Neural progenitor cell (in vitro differentiated cells): ENCODE results near the gene MYPN. TPM values are rescaled to one million over a fixed set of nuclear protein-coding genes. Genes with fewer than 3 reads are reported as not detected.
A peak's percentile ranks its signal among the peaks of the same experiment; 100 is the strongest.
"Not testable (repeated sequence)": the region's sequence is repeated elsewhere in the genome, so short reads cannot be mapped to it uniquely, and the experiment has no call there.

Experiments used
- DNase-seq: peaks from one replicate; pipeline ENCODE4 v3.0.0-alpha.2; 2016; ENCODE audit warnings: low spot score
- H2AFZ ChIP-seq: fragments of 200-600 bp; sonication (generic); replicated peaks from 2 replicates; pipeline ENCODE4 v1.6.1; 2016; ENCODE audit warnings: antibody characterized with exemption
- H3F3A ChIP-seq: fragments of 200-600 bp; sonication (generic); 2 replicates; pipeline ENCODE4 v1.6.1; 2016; ENCODE audit warnings: antibody characterized with exemption, low read depth
- H3K27ac ChIP-seq: fragments of 200-600 bp; sonication (generic); 2 replicates; pipeline ENCODE4 v1.5.1; 2016; ENCODE audit warnings: mild to moderate bottlenecking
- H3K27me3 ChIP-seq: fragments of 200-600 bp; sonication (generic); 2 replicates; pipeline ENCODE4 v1.6.1; 2016; ENCODE audit warnings: mild to moderate bottlenecking, moderate library complexity
- H3K36me3 ChIP-seq: fragments of 200-600 bp; sonication (generic); 2 replicates; pipeline ENCODE4 v1.5.1; 2016
- H3K4me1 ChIP-seq: fragments of 200-600 bp; sonication (generic); 2 replicates; pipeline ENCODE4 v1.6.1; 2016; ENCODE audit warnings: mixed run types
- H3K4me2 ChIP-seq: fragments of 200-600 bp; sonication (generic); 2 replicates; pipeline ENCODE4 v1.6.1; 2016
- H3K4me3 ChIP-seq: fragments of 200-600 bp; sonication (generic); 2 replicates; pipeline ENCODE4 v1.5.1; 2016
- H3K79me2 ChIP-seq: fragments of 200-600 bp; sonication (generic); 2 replicates; pipeline ENCODE4 v1.6.1; 2016; ENCODE audit warnings: low read depth
- H3K9ac ChIP-seq: fragments of 200-600 bp; sonication (generic); 2 replicates; pipeline ENCODE4 v1.6.1; 2016
- H3K9me3 ChIP-seq: fragments of 200-600 bp; sonication (generic); 2 replicates; pipeline ENCODE4 v1.5.1; 2016; ENCODE audit warnings: low read depth
- H4K20me1 ChIP-seq: fragments of 200-600 bp; sonication (generic); 2 replicates; pipeline ENCODE4 v1.6.1; 2016; ENCODE audit warnings: low read depth
- H3K27ac Mint-ChIP-seq: 3 replicates; pipeline ENCODE4 v1.8.0; 2021; ENCODE audit warnings: mixed read lengths
- H3K27me3 Mint-ChIP-seq: 2 replicates; pipeline ENCODE4 v1.8.0; 2022; ENCODE audit warnings: low read depth, mild to moderate bottlenecking, inconsistent platforms, moderate library complexity, mixed read lengths; ENCODE audit not compliant: insufficient read depth
- H3K36me3 Mint-ChIP-seq: 3 replicates; pipeline ENCODE4 v1.8.0; 2021; ENCODE audit warnings: mixed read lengths
- H3K4me1 Mint-ChIP-seq: 3 replicates; pipeline ENCODE4 v1.8.0; 2021; ENCODE audit warnings: mixed read lengths
- H3K4me3 Mint-ChIP-seq: 3 replicates; pipeline ENCODE4 v1.8.0; 2021; ENCODE audit warnings: mild to moderate bottlenecking, moderate library complexity, mixed read lengths
- H3K9me3 Mint-ChIP-seq: 3 replicates; pipeline ENCODE4 v1.8.0; 2020; ENCODE audit warnings: mixed read lengths
- EZH2 ChIP-seq: fragments of 200-600 bp; sonication (generic); IDR thresholded peaks from 2 replicates; pipeline ENCODE4 v1.6.1; 2017; ENCODE audit warnings: antibody characterized with exemption, mild to moderate bottlenecking, moderate library complexity
- EZH2phosphoT487 ChIP-seq: fragments of 200-600 bp; sonication (generic); IDR thresholded peaks from 2 replicates; pipeline ENCODE4 v1.6.1; 2017; ENCODE audit warnings: antibody characterized with exemption
- total RNA-seq: library from RNA; depleted of rRNA; stranded (reverse); fragments of >200 nt; gene quantifications from 2 replicates; pipeline ENCODE4 v1.2.3, GENCODE V29; 2015; ENCODE audit warnings: low replicate concordance
- TF ChIP-seq, protein P1 (sequence below): fragments of 200-600 bp; sonication (generic); IDR thresholded peaks from 2 replicates; pipeline ENCODE4 v1.5.1; 2017; ENCODE audit warnings: antibody characterized with exemption, mild to moderate bottlenecking

MYPN gene
- total RNA-seq, 1 donor from 2014 or later, result not detected

- no peaks in the 10 kb centered on the region for H3K36me3 ChIP-seq
- DNase-seq, result no peak
- H3K4me2 ChIP-seq, result no peak overlapping the region
- peaks cover 7% of the 10 kb centered on the region for H3K4me1 ChIP-seq
- peaks cover 4% of the 10 kb centered on the region for H3K4me1 Mint-ChIP-seq
- no peak overlapping the region for H2AFZ ChIP-seq
- peaks cover 3% of the 10 kb centered on the region for H3K27me3 ChIP-seq
- H3K9me3 Mint-ChIP-seq, result no peaks in the 10 kb centered on the region
- H3K36me3 Mint-ChIP-seq, result no peaks in the 10 kb centered on the region
- H3K4me3 Mint-ChIP-seq, result no peak overlapping the region
- no peak overlapping the region for H3K9ac ChIP-seq
- no peaks in the 10 kb centered on the region for H4K20me1 ChIP-seq
- H3F3A ChIP-seq, result no peaks in the 10 kb centered on the region
- TF ChIP-seq, protein P1, sequence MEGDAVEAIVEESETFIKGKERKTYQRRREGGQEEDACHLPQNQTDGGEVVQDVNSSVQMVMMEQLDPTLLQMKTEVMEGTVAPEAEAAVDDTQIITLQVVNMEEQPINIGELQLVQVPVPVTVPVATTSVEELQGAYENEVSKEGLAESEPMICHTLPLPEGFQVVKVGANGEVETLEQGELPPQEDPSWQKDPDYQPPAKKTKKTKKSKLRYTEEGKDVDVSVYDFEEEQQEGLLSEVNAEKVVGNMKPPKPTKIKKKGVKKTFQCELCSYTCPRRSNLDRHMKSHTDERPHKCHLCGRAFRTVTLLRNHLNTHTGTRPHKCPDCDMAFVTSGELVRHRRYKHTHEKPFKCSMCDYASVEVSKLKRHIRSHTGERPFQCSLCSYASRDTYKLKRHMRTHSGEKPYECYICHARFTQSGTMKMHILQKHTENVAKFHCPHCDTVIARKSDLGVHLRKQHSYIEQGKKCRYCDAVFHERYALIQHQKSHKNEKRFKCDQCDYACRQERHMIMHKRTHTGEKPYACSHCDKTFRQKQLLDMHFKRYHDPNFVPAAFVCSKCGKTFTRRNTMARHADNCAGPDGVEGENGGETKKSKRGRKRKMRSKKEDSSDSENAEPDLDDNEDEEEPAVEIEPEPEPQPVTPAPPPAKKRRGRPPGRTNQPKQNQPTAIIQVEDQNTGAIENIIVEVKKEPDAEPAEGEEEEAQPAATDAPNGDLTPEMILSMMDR, result no peak
- TF ChIP-seq EZH2phosphoT487 (no peak), EZH2 (no peak)
- H3K79me2 ChIP-seq, result no peaks in the 10 kb centered on the region
- no peak overlapping the region for H3K4me3 ChIP-seq
- H3K27ac Mint-ChIP-seq, result no peak overlapping the region
- H3K27ac ChIP-seq, result no peak overlapping the region
- H3K27me3 Mint-ChIP-seq, result peaks cover 2% of the 10 kb centered on the region
- H3K9me3 ChIP-seq, result no peaks in the 10 kb centered on the region
Observed at GRCh38 chr10:68239069-68239468, 129.8 kb downstream of the MYPN start.

DNA sequence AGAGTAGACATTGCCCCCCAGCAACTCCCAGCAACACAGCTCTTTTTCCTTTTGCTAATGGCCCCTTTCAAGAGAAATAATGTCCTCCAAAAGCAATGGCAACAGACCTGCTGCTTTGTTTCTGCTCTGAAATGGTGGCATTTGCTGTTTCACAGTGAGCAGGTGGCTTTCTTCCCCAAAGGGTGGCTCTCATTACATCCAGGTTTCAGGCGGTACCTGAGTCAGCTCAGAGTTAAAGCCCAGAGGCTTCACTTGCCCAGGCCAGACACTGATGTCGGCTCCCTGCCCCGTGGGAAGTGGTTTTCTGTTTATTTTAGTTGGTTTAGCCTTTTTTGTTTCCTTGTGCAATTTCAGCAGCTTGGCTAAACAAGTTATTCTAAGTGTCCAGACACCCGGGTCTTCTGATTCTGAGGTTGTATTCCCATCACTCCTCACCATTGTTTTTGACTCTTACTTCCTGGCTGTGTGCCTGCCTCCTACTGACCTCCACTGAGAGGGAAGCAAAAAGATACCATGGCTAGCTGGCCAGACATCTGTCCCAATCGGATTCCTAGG, 130.4 kb downstream of the MYPN start:
- H2AFZ ChIP-seq, result peak overlapping the region; percentile 65

GRCh38 chr10:68242051-68242450, 132.8 kb downstream of the MYPN start:
- H3K9ac ChIP-seq, result no peak overlapping the region
- H3K27ac ChIP-seq, result no peak overlapping the region
- TF ChIP-seq EZH2phosphoT487 (no peak), EZH2 (no peak)
- TF ChIP-seq, protein P1, result no peak
- DNase-seq, result no peak
- no peaks in the 10 kb centered on the region for H4K20me1 ChIP-seq
- Mint-ChIP-seq H3K27me3 (peaks cover 2% of the 10 kb centered on the region), H3K4me3 (no peak overlapping the region), H3K36me3 (no peaks in the 10 kb centered on the region), H3K9me3 (no peaks in the 10 kb centered on the region), H3K4me1 (peaks cover 4% of the 10 kb centered on the region), H3K27ac (no peak overlapping the region)
- no peaks in the 10 kb centered on the region for H3K79me2 ChIP-seq
- no peak overlapping the region for H3K4me2 ChIP-seq
- no peaks in the 10 kb centered on the region for H3K36me3 ChIP-seq
- H3K4me1 ChIP-seq, result peaks cover 7% of the 10 kb centered on the region
- no peaks in the 10 kb centered on the region for H3K27me3 ChIP-seq
- H2AFZ ChIP-seq, result no peak overlapping the region
- H3K9me3 ChIP-seq, result no peaks in the 10 kb centered on the region
- no peaks in the 10 kb centered on the region for H3F3A ChIP-seq
- H3K4me3 ChIP-seq, result no peak overlapping the region

More for the DNA sequence above, 130.4 kb downstream of the MYPN start:
- Mint-ChIP-seq H3K4me1 (peaks cover 4% of the 10 kb centered on the region), H3K9me3 (no peaks in the 10 kb centered on the region), H3K27ac (no peak overlapping the region), H3K27me3 (peaks cover 2% of the 10 kb centered on the region), H3K36me3 (no peaks in the 10 kb centered on the region), H3K4me3 (no peak overlapping the region)
- no peaks in the 10 kb centered on the region for H3F3A ChIP-seq
- H4K20me1 ChIP-seq, result no peaks in the 10 kb centered on the region
- no peak overlapping the region for H3K4me2 ChIP-seq
- no peak overlapping the region for H3K9ac ChIP-seq
- no peak overlapping the region for H3K4me3 ChIP-seq
- peaks cover 7% of the 10 kb centered on the region for H3K4me1 ChIP-seq
- no peaks in the 10 kb centered on the region for H3K36me3 ChIP-seq
- H3K27me3 ChIP-seq, result no peaks in the 10 kb centered on the region
- H3K9me3 ChIP-seq, result no peaks in the 10 kb centered on the region
- H3K27ac ChIP-seq, result no peak overlapping the region
- H3K79me2 ChIP-seq, result no peaks in the 10 kb centered on the region
- TF ChIP-seq, protein P1, result no peak
- TF ChIP-seq EZH2phosphoT487 (no peak), EZH2 (no peak)
- DNase-seq, result no peak

DNA sequence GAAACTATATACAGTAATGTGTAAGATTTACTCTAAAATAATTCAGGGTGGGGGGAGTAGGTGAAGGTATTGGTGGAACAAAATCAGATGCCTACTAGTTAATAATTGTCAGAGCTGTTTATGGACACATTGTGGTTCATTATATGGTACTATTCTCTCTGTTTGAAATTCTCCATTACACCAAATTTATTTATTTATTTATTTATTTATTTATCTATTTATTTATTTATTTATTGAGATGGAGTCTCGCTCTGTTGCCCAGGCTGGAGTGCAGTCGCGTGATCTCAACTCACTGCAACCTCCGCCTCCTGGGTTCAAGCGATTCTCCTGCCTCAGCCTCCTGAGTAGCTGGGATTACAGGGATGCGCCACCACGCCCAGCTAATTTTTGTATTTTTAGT, 137.1 kb downstream of the MYPN start:
- H3K4me2 ChIP-seq, H3K4me1 Mint-ChIP-seq, H3K9ac ChIP-seq, H3K9me3 Mint-ChIP-seq, DNase-seq, H2AFZ ChIP-seq, H3K79me2 ChIP-seq, H3K4me3 Mint-ChIP-seq, H3K27ac ChIP-seq, H3K27me3 ChIP-seq, H4K20me1 ChIP-seq, H3K4me1 ChIP-seq, H3K27me3 Mint-ChIP-seq, H3K27ac Mint-ChIP-seq, H3K36me3 Mint-ChIP-seq, H3F3A ChIP-seq, H3K4me3 ChIP-seq, H3K9me3 ChIP-seq, H3K36me3 ChIP-seq: not testable (repeated sequence)
